ENCODE data around the gene SMURF1.

- no peak for TF ChIP-seq CTCF (IDR thresholded peaks at IDR 0.05; ENCODE audit: low read length)
- no peak for TF ChIP-seq EZH2 (IDR thresholded peaks at IDR 0.05; ENCODE audit: borderline replicate concordance, low read length)
These were observed 51.7 kb downstream of the SMURF1 start for GRCh38 chr7:99092064-99092720.
